A673 (cell line): ENCODE measurements around the gene SEC22C. TPM values are rescaled to one million over a fixed set of nuclear protein-coding genes. Genes with fewer than 3 reads are reported as not detected.

Source experiments
- BruUV-seq: library from RNA; stranded (reverse); fragments of 400-500 nt; replicated peaks from 2 replicates; lab custom pipeline; 2021; lab: Mats Ljungman, UMichigan
- CTCF ChIA-PET: fragments of 300-600 bp; sonication (Branson Sonifier 250); formaldehyde crosslinking; loops from one replicate; lab custom pipeline; 2022; ENCODE audit warnings: antibody characterized with exemption; lab: Charles Lee
- POLR2A ChIA-PET: fragments of 300-600 bp; sonication (Branson Sonifier 250); formaldehyde crosslinking; loops from one replicate; lab custom pipeline; 2022; ENCODE audit warnings: antibody characterized with exemption; ENCODE audit not compliant: low non-redundant PET; lab: Charles Lee
- DNase-seq: peaks from one replicate; pipeline ENCODE4 v3.0.0-alpha.2; 2015; ENCODE audit warnings: low spot score
- H3K27ac ChIP-seq: fragments of 200-600 bp; sonication (generic); 2 replicates; pipeline ENCODE4 v1.5.1; 2016; ENCODE audit warnings: mixed run types, low read depth, mild to moderate bottlenecking, mixed read lengths, antibody characterized with exemption, low read length; ENCODE audit not compliant: poor library complexity, severe bottlenecking
- H3K27me3 ChIP-seq: fragments of 200-600 bp; sonication (generic); replicated peaks from 2 replicates; pipeline ENCODE4 v1.6.1; 2017; ENCODE audit warnings: mixed run types, low read depth, mild to moderate bottlenecking, mixed read lengths, antibody characterized with exemption, low read length; ENCODE audit not compliant: insufficient read depth, poor library complexity
- H3K36me3 ChIP-seq: fragments of 200-600 bp; sonication (generic); 2 replicates; pipeline ENCODE4 v1.6.1; 2016; ENCODE audit warnings: mixed run types, mild to moderate bottlenecking, mixed read lengths, antibody characterized with exemption, low read length; ENCODE audit not compliant: insufficient read depth, poor library complexity, severe bottlenecking
- H3K4me1 ChIP-seq: fragments of 200-600 bp; sonication (generic); 2 replicates; pipeline ENCODE4 v1.6.1; 2017; ENCODE audit warnings: mixed run types, mild to moderate bottlenecking, mixed read lengths, antibody characterized with exemption, low read length; ENCODE audit not compliant: insufficient read depth, poor library complexity, severe bottlenecking
- H3K4me3 ChIP-seq: fragments of 200-600 bp; sonication (generic); 2 replicates; pipeline ENCODE4 v1.5.1; 2016; ENCODE audit warnings: low read depth, mixed run types, mild to moderate bottlenecking, mixed read lengths, low read length; ENCODE audit not compliant: poor library complexity, severe bottlenecking
- H3K9me3 ChIP-seq: fragments of 200-600 bp; sonication (generic); 2 replicates; pipeline ENCODE4 v1.6.1; 2016; ENCODE audit warnings: mixed run types, low read depth, mild to moderate bottlenecking, mixed read lengths, antibody characterized with exemption, low read length; ENCODE audit not compliant: poor library complexity, severe bottlenecking
- CTCF ChIP-seq: fragments of 300-800, 200-600 bp; sonication (generic); conservative IDR thresholded peaks from 2 replicates; pipeline ENCODE4 v1.5.1; 2017; ENCODE audit warnings: low read depth, mild to moderate bottlenecking, antibody characterized with exemption, low read length, moderate library complexity, mixed read lengths
- EZH2 ChIP-seq: fragments of 200-600 bp; sonication (generic); IDR thresholded peaks from 2 replicates; pipeline ENCODE4 v1.6.1; 2017; ENCODE audit warnings: borderline replicate concordance, low read depth, mild to moderate bottlenecking, mixed read lengths, antibody characterized with exemption, low read length; ENCODE audit not compliant: poor library complexity, severe bottlenecking
- intact Hi-C: fragments of 100-400 bp; cut with micrococcal nuclease; formaldehyde crosslinking; loops from one replicate; pipeline ENCODE4 v1.10.0; 2022; ENCODE audit not compliant: unreplicated experiment
- total RNA-seq: library from RNA; stranded (reverse); gene quantifications from 2 replicates; pipeline ENCODE4 v1.2.3, GENCODE V29; 2021

SEC22C gene
- total RNA-seq, 1 experiment from 2014 or later, result 28.9 TPM

- intact Hi-C loops, result no loop called here
- TF ChIP-seq EZH2 (no peak), CTCF (no peak)
- Histone ChIP-seq H3K36me3 (no peaks in the 10 kb centered on the region), H3K4me1 (no peaks in the 10 kb centered on the region), H3K27ac (no peak overlapping the region), H3K27me3 (peaks cover 3% of the 10 kb centered on the region), H3K9me3 (no peaks in the 10 kb centered on the region), H3K4me3 (no peak overlapping the region)
- CTCF ChIA-PET, result no interaction called here
- no peak for DNase-seq
- POLR2A ChIA-PET, result no interaction called here
- BruUV-seq, result no TSS peak
Measured at GRCh38 chr3:42498791-42499477, 82.8 kb downstream of the SEC22C start.

GRCh38 chr3:42498034-42498433 lies 83.7 kb downstream of the SEC22C start:
- BruUV-seq, result no TSS peak
- Histone ChIP-seq H3K36me3 (no peaks in the 10 kb centered on the region), H3K27ac (no peak overlapping the region), H3K9me3 (no peaks in the 10 kb centered on the region), H3K4me1 (no peaks in the 10 kb centered on the region), H3K27me3 (peaks cover 3% of the 10 kb centered on the region), H3K4me3 (no peak overlapping the region)
- TF ChIP-seq EZH2 (no peak), CTCF (no peak)
- DNase-seq, result no peak
- ChIA-PET POLR2A (no interaction called here), CTCF (no interaction called here)
- intact Hi-C loops, result no loop called here

Other genes with a start within 250 kb of the SEC22C start
- gene LYZL4, start 171.4 kb downstream of the SEC22C start, total RNA-seq, result not detected in 2 replicates
- 0.26 and 0.31 TPM in 2 replicates for gene VIPR1, start 79.3 kb downstream of the SEC22C start, total RNA-seq
- 13.5 and 14.9 TPM in 2 replicates for gene SS18L2, start 8.9 kb upstream of the SEC22C start, total RNA-seq
- gene NKTR, start 18.7 kb upstream of the SEC22C start, total RNA-seq, result 44.8 and 53.1 TPM in 2 replicates
- gene ZBTB47, start 71.7 kb upstream of the SEC22C start, total RNA-seq, result 4.4 and 4.5 TPM in 2 replicates
- gene KLHL40, start 103.6 kb upstream of the SEC22C start, total RNA-seq, result not detected in 2 replicates
- not detected in 2 replicates for gene HHATL, start 120.8 kb upstream of the SEC22C start, total RNA-seq
- 0.55 TPM in 1 of 2 replicates, not detected in the other for gene CCDC13, start 191.3 kb upstream of the SEC22C start, total RNA-seq
- 40.9 and 50.6 TPM in 2 replicates for gene HIGD1A, start 222.5 kb upstream of the SEC22C start, total RNA-seq
- not detected in 2 replicates for gene ACKR2, start 227.5 kb upstream of the SEC22C start, total RNA-seq